G401 (cell line): ENCODE data around the gene SETBP1. TPM values are rescaled to one million over a fixed set of nuclear protein-coding genes. Genes with fewer than 3 reads are reported as not detected.

ENCODE experiments used
- DNase-seq: peaks from one replicate; pipeline ENCODE4 v3.0.0-alpha.2; 2015; ENCODE audit warnings: low spot score
- in situ Hi-C: cut with HindIII; loops from 2 replicates; pipeline ENCODE4 v1.10.0; 2016; ENCODE audit warnings: low sequenced_read_pairs, mixed read lengths
- total RNA-seq: library from RNA; depleted of rRNA; stranded (reverse); fragments of >200 nt; shearing (Covaris generic); gene quantifications from 2 replicates; pipeline ENCODE4 v1.2.3, GENCODE V29; 2014

The SETBP1 gene
- total RNA-seq, 1 experiment from 2014 or later: not detected

GRCh38 chr18:44742718-44743311 lies 62.1 kb downstream of the SETBP1 start:
- in situ Hi-C loops: no loop called here
- peak; percentile 98 for DNase-seq

- in situ Hi-C loops: no loop called here
Measured at GRCh38 chr18:44743631-44744030, 62.9 kb downstream of the SETBP1 start.

GRCh38 chr18:44744161-44745121 lies 63.8 kb downstream of the SETBP1 start:
- peak; percentile 59 for DNase-seq
- in situ Hi-C loops: no loop called here

More at GRCh38 chr18:44743631-44744030, 62.9 kb downstream of the SETBP1 start:
- peak; percentile 74 for DNase-seq

GRCh38 chr18:44747157-44747556 lies 66.5 kb downstream of the SETBP1 start:
- in situ Hi-C loops: no loop called here
- no peak for DNase-seq

- DNase-seq: no peak
- in situ Hi-C loops: no loop called here
Measured at GRCh38 chr18:44748582-44748981, 67.9 kb downstream of the SETBP1 start.

- DNase-seq: no peak
- in situ Hi-C loops: no loop called here
Measured at GRCh38 chr18:44750774-44751173, 70.1 kb downstream of the SETBP1 start.

GRCh38 chr18:44754567-44754966 lies 73.9 kb downstream of the SETBP1 start:
- no peak for DNase-seq
- in situ Hi-C loops: no loop called here

GRCh38 chr18:44758861-44759631 lies 78.4 kb downstream of the SETBP1 start:
- in situ Hi-C loops: no loop called here
- DNase-seq: no peak

GRCh38 chr18:44759925-44760342 lies 79.2 kb downstream of the SETBP1 start:
- in situ Hi-C loops: no loop called here
- DNase-seq: no peak

GRCh38 chr18:44761812-44762211 lies 81.1 kb downstream of the SETBP1 start:
- DNase-seq: peak; percentile 67
- in situ Hi-C loops: no loop called here

- in situ Hi-C loops: no loop called here
- DNase-seq: no peak
Measured at GRCh38 chr18:44763327-44763726, 82.6 kb downstream of the SETBP1 start.

- DNase-seq: no peak
- in situ Hi-C loops: no loop called here
Measured at GRCh38 chr18:44764863-44765262, 84.2 kb downstream of the SETBP1 start.

- in situ Hi-C loops: no loop called here
- no peak for DNase-seq
Measured at GRCh38 chr18:44765456-44765855, 84.8 kb downstream of the SETBP1 start.

GRCh38 chr18:44766450-44766849 lies 85.8 kb downstream of the SETBP1 start:
- DNase-seq: no peak
- in situ Hi-C loops: no loop called here

- DNase-seq: no peak
- in situ Hi-C loops: no loop called here
Measured at GRCh38 chr18:44767807-44768206, 87.1 kb downstream of the SETBP1 start.

GRCh38 chr18:44770641-44771040 lies 90.0 kb downstream of the SETBP1 start:
- no peak for DNase-seq
- in situ Hi-C loops: no loop called here

GRCh38 chr18:44771572-44771955 lies 90.9 kb downstream of the SETBP1 start:
- DNase-seq: no peak
- in situ Hi-C loops: no loop called here

GRCh38 chr18:44771956-44772917 lies 91.5 kb downstream of the SETBP1 start:
- no peak for DNase-seq
- in situ Hi-C loops: no loop called here
